SHP77 (cell line): Measurements from ENCODE around the gene YDJC.

Experiments
- DNase-seq, 2 experiments: peaks; one replicate each; lab custom pipeline; 2025; lab: John Stamatoyannopoulos, UW

YDJC gene

DNA sequence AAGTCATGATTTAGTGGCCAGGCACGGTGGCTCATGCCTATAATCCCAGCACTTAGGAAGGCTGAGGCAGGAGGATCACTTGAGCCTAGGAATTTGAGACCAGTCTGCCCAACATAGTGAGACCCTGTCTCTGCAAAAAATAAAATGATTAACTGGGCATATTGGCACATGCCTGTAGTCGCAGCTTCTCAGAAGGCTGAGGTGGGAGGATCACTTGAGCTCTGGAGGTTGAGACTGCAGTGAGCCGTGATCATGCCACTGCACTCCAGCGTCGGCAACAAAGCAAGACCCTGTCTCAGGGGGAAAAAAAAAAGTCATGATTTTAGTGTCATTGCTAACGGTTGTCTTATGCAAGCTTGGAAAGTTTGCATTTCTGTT, 50.4 kb downstream of the YDJC start:
- no peak for DNase-seq
